Measurements from ENCODE around the gene TLR2.

- TF ChIP-seq CTCF (IDR thresholded peaks at IDR 0.05), result no peak
- TF ChIP-seq POLR2A (IDR thresholded peaks at IDR 0.05), result no peak
These were observed 46.1 kb upstream of the TLR2 start for GRCh38 chr4:153638011-153638410.

Data from gastroesophageal sphincter (tissue), 3 donors.